Activated T-cell treated with anti-CD3 and anti-CD28 coated beads for 24 hours (primary cell): Measurements from ENCODE around the gene RFC4.
"Not testable (repeated sequence)": the region's sequence is repeated elsewhere in the genome, so short reads cannot be mapped to it uniquely, and the experiment has no call there.

Experiments
- DNase-seq: peaks from one replicate; pipeline ENCODE4 v3.0.0-alpha.2; 2020; ENCODE audit warnings: low read depth

Gene RFC4

DNA sequence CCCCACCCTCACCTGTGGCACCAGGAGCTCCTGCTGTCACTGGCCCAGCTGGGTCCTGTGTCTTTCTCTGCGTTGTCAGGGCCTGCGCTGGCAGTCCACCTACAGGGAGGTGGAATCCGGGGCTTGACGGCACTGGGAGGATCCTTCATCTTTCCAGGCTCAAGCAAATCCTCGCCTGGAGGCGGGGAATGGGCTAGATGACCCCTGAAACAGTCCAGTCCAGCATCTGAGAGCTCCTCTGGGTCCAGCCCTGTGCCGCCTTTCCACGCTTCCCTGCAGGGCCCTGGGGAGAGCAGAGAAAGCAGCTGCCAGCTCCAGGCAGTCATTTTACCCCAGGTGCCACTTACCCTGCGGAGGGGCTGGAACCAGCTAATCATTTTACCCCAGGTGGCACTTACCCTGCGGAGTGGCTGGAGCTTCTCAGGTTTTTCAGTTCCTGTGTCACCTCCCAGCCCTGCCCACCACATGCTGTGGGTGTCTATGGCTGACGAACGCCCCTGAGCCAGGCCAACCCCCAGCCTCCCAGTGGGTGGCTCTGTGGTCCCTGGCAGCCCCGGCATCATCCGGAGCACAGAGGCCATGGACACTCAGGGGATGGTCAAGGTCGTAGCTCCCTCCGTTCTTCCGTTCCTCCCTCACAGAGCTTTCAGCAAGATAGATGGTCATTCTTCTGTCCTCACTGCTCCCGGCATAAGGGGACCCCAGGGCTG lies 18.3 kb upstream of the RFC4 start:
- DNase-seq, result no peak

DNA sequence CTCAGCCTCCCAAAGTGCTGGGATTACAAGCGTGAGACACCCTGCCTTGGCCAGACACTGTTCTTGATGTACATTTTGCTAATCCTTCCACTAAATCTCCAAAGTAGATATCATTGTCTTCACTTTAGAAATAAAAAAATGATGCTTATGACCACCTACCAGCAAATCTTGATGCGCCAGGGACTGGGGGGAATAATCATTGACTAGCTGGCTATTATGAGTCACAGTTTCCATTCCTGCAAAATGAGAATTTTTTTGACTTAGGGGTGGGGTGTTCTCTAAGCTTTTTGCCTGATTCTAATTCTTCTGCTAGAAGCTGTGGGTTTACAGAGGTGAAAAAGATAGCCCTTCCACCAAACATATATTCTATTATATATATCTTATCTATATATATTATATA lies 17.1 kb upstream of the RFC4 start:
- DNase-seq, result no peak

DNA sequence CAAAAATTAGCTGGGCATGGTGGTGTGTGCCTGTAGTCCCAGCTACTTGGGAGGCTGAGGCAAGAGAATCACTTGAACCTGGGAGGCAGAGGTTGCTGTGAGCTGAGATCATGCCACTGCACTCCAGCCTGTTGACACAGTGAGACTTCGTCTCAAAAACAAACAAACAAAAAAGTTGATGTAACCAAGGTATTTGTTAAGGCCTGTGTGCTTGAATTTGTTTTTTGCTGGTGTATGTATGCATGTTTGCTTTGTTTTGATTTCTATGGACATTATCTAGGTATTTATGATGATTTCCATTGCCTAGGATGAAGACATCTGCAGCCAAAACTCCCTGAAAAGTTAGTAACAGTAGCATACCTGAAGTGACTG lies 16.1 kb upstream of the RFC4 start:
- DNase-seq, result not testable (repeated sequence)

DNA sequence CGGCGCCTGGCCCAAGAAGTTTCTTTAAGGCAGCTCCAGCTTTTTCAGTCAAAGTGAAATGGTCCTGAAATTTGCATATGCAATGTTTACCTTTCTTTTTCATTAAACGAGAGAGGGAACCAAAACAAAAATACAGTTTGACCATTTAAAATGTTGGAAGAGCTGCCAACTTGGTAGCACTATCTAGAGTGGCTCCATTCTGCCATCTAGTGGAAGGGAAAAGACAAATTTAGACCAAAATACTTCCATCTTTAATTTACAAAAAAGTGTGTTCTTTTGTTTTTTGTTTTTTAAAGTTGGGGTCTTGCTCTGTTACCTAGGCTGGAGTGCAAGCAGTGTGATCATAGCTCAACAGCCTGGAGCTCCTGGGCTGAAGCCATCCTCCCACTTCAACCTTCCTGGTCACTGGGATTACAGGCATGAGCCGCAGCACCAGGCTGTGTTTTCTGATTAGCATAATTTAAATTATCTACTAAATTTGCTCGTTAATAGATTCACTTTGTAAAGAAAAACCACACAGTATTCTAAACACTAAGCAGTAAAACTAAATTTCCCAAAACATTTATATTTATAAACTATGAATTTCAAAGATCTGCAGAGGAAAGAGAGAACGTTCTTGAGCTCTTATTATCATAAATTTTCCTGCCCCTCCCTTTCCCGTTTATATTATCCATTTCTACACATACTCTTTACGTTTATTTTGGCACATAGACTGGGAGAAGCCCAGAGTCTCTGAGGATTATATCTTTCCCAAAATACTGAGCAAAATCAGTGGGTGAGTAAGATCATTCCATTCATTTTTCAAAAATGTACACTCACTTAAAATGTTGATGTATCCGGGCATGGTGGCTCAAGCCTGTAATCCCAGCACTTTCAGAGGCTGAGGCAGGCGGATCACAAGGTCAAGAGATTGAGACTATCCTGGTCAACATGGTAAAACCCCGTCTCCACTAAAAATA lies 15.4 kb upstream of the RFC4 start:
- DNase-seq, result no peak

DNA sequence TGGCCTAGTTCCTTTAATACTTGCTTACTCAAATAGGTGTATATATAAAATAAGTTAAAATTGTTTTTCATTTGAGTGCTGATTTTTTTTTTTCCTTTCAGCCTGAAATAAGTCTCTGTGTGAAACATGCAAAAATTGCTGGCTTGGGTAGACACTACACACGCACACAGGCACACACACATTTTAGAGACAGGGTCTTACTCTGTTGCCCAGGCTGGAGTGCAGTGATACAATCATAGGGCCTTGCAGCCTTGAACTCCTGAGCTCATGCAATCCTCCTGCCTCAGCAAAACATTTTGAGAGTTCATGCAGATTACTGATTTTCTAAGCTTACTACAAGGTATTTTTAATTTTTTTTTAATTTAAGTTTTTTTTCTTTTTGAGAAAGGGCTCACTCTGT lies 12.7 kb upstream of the RFC4 start:
- DNase-seq, result no peak

DNA sequence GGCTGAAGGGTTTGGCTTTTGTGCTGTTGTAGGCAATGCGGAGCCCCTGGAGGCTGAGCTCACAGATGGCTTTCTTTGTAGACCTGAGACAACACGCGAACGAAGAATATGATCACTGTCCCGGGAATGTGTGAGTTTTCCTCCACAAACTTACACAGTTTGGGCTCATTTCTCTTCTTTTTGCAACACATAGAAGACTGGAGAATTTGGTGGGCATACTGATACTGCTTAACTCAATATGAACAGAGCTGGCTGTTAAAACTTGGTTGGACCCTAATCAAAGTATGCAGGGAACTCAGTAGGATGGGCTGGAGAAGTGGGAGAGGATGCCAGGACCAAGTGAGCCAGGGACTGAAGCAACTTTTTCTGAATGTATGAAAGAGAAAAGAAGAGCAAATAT lies 12.2 kb upstream of the RFC4 start:
- DNase-seq, result no peak

DNA sequence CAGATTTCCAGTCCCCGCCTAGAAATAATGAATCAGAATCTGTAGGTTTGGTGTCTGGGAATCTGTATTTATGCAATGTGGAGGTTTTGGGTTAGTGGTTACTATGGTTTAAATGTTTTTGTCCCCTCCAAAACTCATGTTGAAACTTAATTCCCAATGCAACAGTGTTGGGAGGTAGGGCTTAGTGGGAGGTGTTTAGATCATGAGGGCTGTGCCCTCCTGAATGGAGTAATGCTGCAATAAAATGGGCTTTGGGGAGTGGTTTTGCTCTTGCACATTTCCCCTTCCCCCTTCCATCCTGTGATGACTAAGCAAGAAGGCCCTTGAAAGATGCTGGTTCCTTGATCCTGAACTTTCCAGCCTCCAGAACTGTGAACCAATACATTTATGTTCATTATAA lies 9.2 kb upstream of the RFC4 start:
- no peak for DNase-seq

DNA sequence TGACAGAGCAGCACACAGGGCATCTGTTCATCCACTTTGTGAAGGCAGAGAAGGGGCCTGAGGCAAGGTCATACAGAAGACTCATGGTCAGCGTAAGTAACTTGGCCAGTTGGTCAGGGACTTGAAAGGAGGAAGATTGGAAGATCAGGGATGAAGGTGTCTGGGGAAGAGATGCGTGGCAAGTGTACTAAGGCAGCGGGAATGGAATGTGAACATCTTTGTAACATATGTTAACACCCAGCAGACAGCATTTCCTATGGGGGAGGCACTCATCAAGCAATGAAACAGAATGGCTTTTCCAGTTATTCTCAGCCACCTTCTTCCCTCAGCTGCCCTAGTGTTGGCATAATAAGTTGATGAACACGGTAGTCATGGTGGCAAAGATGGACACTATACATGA lies 7.8 kb upstream of the RFC4 start:
- DNase-seq, result no peak

DNA sequence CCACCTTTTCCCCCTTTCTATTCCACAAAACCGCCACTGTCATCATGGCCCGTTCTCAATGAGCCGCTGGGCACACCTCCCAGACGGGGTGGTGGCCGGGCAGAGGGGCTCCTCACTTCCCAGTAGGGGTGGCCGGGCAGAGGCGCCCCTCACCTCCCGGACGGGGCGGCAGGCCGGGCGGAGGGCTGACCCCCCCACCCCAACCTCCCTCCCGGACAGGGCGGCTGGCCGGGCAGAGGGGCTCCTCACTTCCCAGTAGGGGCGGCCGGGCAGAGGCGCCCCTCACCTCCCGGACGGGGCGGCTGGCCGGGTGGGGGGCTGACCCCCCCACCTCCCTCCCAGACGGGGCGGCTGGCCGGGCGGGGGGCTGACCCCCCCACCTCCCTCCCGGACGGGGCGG lies 5.0 kb upstream of the RFC4 start:
- DNase-seq, result not testable (repeated sequence)

DNA sequence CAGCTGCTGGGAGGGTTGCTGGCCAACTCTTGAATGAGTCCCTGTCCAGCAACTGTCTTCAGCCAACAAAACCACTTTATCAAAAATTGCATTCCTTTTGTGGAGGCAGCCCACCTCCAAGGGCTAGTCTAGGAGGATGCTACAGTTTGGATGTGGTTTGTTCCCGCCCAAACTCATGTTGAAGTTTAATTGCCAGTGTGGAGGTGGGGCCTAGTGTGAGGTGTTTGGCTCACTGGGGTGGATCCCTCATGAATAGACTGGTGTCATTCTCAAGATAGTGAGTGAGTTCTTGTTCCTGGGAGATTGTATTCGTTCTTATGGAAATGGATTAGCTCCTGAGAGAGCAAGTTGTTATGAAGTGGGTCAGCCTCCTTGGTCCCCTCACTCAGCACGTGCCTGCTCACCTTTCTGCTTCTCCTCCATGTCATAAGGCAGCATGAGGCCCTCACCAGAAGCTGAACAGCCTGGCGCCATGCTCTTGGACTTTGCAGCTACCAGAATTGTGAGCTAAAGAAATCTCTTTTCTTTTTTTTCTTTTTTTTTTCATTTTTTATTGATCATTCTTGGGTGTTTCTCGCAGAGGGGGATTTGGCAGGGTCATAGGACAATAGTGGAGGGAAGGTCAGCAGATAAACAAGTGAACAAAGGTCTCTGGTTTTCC lies 4.2 kb upstream of the RFC4 start:
- no peak for DNase-seq

DNA sequence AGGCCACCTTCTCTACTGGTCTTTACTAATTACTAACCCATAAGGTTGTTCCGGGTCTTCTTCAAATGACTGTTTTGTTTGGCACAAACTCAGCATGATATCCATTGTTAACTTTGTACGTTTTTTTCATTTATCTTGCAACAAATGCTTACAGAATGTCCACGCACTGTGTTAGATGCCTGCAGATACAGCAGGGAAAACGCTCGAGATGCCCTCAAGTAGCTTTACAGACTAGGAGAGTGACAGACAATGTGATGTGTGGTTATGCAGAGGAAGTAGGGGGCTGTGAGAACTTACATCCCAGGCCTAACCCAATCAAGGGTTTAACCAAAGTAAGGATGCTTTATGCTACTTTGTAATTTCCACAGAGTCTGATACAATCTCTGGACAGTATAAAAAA lies 949 bp upstream of the RFC4 start:
- no peak for DNase-seq

DNA sequence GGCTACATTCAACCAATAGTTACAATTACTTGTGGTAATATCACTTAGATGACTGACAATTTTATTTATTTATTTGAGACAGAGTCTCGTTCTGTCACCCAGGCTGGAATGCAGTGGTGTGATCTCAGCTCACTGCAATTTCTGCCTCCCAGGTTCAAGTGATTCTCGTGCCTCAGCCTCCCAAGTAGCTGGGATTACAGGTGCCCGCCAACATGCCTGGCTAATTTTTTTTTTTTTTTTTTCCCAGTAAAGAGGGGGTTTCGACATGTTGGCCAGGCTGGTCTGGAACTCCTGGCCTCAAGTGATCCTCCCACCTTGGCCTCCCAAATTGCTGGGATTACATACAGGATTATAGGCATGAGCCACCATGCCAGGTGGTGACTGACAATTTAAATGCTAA lies 2.8 kb downstream of the RFC4 start:
- not testable (repeated sequence) for DNase-seq

DNA sequence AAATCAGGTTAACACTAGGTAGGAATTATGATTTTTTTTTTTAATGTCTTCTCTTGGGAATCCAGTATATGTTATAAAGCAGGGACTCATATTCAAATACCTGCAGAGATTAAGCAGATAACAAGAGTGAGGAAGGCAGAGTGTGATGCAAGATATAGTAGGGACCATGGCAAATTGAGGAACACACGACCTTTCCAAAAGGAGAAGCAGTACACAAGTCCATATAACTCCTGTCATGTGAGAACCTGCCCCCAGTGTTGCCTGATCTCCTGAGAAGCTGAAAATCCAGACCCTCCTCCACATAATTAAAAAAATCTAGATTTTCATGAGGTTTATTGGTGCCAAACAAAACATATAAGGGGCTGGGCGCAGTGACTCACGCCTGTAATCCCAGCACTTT lies 3.6 kb downstream of the RFC4 start:
- no peak for DNase-seq

DNA sequence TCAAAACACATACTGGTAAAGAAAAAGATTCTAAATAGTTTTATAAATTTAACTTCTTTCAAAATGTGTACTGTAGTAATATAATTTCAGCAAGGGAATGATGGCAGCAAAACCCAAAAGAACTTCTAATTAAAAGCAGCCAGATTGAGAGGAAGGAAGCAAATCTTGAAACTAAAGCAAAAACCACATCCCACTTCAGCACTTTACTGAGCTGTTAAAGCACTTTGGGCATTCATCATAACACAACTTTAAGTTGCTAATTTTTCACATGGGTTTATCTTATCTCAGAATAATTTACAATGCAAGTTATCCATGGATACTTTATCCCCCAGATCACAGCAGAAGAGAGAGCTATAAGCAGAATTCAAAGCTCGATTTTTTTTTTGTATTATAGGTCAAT lies 6.0 kb downstream of the RFC4 start:
- no peak for DNase-seq

DNA sequence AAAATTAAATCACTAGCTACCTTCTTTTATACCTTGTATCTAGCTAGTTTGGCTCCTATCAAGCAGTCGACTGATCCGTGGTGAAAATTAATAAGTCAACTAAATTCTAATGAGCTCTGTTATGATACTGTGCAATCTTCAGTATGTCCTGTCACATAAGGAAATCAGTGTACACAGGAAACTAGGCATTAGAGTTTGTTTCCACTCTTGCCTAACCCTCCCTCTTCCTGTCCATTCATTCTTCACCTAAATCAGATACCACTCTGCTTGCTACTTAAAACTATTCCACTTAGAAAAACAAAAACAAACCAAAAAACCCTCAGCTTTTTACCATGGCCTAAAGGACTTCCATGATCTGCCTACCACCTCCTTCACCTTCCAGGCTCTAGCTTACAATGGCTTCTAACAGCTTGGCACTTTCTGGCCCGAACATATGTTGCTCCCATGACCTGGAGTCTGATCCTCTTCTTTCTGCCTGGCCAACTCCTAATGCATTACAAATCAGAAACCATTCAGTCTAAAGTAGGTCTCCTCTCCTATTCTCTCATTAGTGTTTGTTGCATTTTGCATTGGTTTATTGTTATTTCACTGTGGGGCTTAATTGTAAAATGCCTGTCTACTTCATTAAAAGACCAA lies 7.9 kb downstream of the RFC4 start:
- DNase-seq, result no peak

DNA sequence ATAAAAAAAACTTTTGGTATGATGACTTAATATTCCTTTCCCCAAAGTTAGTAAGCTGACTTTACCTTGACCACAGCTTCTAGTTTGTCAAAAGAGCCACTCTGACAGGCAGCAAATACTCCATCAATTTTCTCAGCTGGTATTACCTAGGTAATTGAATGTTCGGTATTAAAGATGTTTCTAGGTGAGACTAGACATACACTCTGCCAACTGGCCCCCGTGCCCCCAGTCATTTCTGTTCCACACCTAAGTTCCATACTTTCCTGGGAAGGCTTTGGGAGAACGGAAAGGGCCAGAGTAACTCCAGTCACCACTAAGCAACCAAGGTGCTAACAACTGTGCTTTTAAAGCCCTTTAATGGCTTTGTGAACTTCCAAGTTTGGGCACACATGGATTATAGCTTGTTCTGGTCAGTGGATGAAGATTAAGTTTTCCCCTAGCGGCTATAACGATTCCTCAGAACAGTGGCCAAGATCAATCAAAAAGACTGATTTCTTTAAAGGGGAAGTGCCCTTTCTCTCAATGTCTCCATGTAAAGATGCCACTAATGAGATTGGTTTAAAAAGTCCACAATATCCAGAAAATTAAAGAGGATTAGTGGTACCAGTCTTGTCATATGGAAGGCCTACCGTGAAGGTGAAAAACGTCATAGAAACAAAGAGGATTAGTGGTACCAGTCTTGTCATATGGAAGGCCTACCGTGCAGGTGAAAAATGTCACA lies 15.9 kb downstream of the RFC4 start:
- no peak for DNase-seq

DNA sequence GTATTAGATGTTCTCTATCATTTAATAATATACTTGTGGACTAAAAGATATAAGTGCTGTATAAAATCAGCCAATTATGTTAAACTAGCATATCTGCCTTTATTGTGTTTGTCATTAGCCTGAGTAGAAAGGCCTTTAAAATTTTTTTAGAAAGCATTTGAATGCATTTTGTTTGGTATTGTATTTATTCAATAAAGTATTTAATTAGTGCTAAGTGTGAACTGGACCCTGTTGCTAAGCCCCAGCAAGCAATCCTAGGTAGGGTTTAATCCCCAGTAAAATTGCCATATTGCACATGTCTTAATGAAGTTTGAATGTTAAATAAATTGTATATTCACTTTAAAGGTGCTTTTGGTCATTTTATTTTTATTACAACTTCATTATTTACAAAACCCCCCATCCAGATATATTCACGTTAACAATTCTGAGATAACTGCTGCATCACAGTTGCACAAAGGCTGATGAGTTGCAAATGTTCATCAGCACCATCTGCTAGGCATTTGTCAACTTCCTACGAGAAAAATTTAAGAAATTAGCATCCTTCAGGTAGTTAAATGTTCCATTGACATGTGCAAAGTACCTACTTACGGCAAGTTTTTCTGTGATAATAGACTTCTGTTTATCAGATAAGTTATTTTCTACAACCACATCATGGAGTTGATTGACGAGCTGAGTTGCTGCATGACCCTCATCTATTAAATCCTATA lies 16.6 kb downstream of the RFC4 start:
- DNase-seq, result no peak

DNA sequence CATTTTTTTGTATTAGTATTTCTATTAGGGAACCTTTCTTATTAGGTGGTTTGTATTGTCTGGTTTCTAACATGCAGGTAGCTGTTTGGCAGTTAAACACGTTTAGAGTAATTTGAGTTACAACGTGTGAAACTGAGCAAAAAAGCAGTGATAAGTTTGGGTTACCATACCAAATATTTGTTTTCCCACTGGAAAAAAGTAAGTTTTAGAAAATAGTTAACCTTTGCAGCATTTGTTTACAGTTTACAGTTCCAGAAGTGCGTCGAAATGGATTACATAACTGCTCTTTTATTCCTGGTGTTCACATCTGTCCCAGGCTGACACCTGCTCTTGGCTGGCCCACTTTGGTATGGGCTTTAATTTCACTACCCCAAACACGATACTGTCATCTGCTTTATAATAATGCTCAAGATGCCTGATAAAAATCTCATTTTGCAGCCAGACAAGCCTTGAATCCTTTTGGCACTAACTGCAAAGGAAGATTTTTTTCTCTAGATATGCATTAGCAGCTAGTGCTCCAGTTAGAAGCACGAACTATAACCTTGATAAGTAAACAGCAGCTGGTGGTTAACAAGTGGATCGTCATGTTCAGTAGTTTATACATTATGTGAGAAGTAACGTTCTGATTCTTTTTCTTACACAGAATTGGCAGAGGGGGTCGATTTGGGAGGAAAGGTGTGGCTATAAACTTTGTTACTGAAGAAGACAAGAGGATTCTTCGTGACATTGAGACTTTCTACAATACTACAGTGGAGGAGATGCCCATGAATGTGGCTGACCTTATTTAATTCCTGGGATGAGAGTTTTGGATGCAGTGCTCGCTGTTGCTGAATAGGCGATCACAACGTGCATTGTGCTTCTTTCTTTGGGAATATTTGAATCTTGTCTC lies 17.6 kb downstream of the RFC4 start:
- no peak for DNase-seq

DNA sequence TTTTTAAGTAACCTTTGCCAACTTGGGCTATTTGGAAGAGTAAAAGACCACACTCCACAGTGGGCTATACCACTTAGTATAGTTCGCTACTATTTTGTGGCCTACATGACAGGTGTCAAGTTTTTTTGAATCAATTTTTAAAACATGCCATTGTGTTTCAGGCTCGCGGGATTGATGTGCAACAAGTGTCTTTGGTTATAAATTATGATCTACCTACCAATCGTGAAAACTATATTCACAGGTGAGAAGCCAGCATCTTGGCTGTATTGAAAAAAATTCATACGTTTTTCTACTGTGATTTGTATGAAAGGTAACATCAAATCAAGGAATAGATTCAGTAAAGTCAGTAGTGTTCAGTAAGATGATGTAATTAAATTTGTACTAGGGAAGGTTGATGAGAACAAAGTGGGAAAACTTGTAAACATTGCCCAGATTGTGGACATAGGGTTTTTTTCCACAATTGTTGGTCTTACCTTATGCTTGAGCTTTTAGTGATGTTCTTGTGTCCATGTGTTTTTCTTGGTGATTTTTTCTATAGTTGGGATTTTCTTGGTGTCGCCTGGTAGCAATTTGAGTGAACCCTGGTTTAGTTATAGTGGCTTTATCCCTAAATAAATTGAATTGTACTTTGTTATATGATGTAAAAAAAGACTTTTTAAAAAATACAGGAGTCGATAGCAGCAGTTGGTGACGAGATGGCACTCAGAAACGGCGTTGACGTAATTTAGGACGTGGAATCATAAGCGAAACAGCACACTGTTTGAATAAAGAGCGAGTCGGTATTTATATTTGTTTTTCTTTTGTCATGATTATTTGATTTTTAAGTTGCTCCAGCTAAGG lies 18.4 kb downstream of the RFC4 start:
- DNase-seq, result no peak
